PC-3 (cell line): ENCODE results near the gene H6PD. TPM values are rescaled to one million over a fixed set of nuclear protein-coding genes. Genes with fewer than 3 reads are reported as not detected.

Experiments used
- ATAC-seq: fragments of 200-7000 bp; cut with Tn5 transposase; 2 replicates; pipeline ENCODE4 v1.9.1; 2020; ENCODE audit warnings: mild to moderate bottlenecking, moderate library complexity
- BruUV-seq: library from RNA; stranded (reverse); fragments of 400-500 nt; replicated peaks from 2 replicates; lab custom pipeline; 2021; lab: Mats Ljungman, UMichigan
- CTCF ChIA-PET: fragments of 300-600 bp; sonication (Branson Sonifier 250); formaldehyde crosslinking; loops from one replicate; lab custom pipeline; 2022; ENCODE audit warnings: antibody characterized with exemption; lab: Charles Lee
- POLR2A ChIA-PET: fragments of 300-600 bp; sonication (Branson Sonifier 250); formaldehyde crosslinking; loops from one replicate; lab custom pipeline; 2022; ENCODE audit warnings: antibody characterized with exemption; ENCODE audit not compliant: unreplicated experiment; lab: Charles Lee
- DNase-seq: peaks from one replicate; pipeline ENCODE4 v3.0.0-alpha.2; 2015
- H2AFZ ChIP-seq: fragments of 300-600 bp; sonication (generic); 2 replicates; pipeline ENCODE4 v1.6.0; 2016; ENCODE audit warnings: antibody characterized with exemption, low read length
- H3F3A ChIP-seq: fragments of 300-600 bp; sonication (generic); one replicate; pipeline ENCODE4 v1.6.0; 2017; ENCODE audit warnings: antibody characterized with exemption, low read length, control low read depth, mild to moderate bottlenecking; ENCODE audit not compliant: unreplicated experiment
- H3K27ac ChIP-seq: fragments of 300-600 bp; sonication (generic); 2 replicates; pipeline ENCODE4 v1.5.1; 2016; ENCODE audit warnings: mild to moderate bottlenecking, low read length
- H3K27me3 ChIP-seq: fragments of 300-600 bp; sonication (generic); 2 replicates; pipeline ENCODE4 v1.6.1; 2016; ENCODE audit warnings: low read length, mixed read lengths
- H3K36me3 ChIP-seq: fragments of 300-600 bp; sonication (generic); 2 replicates; pipeline ENCODE4 v1.6.1; 2016; ENCODE audit warnings: low read depth, mixed run types, low read length, mixed read lengths
- H3K4me1 ChIP-seq: fragments of 300-600 bp; sonication (generic); 2 replicates; pipeline ENCODE4 v1.5.1; 2016; ENCODE audit warnings: low read length; ENCODE audit not compliant: insufficient read depth
- H3K4me2 ChIP-seq: fragments of 300-600 bp; sonication (generic); 2 replicates; pipeline ENCODE4 v1.6.0; 2016; ENCODE audit warnings: low read length
- H3K4me3 ChIP-seq: fragments of 300-600 bp; sonication (generic); 2 replicates; pipeline ENCODE4 v1.5.1; 2016; ENCODE audit warnings: mild to moderate bottlenecking, low read length, mixed read lengths
- H3K79me2 ChIP-seq: fragments of 300-600 bp; sonication (generic); 2 replicates; pipeline ENCODE4 v1.6.1; 2017; ENCODE audit warnings: low read length, mixed read lengths
- H3K9ac ChIP-seq: fragments of 300-600 bp; sonication (generic); 2 replicates; pipeline ENCODE4 v1.6.0; 2016; ENCODE audit warnings: mild to moderate bottlenecking, low read length
- H3K9me2 ChIP-seq: fragments of 300-600 bp; sonication (generic); replicated peaks from 2 replicates; pipeline ENCODE4 v1.6.1; 2016; ENCODE audit warnings: mixed run types, low read length, mixed read lengths
- H3K9me3 ChIP-seq: fragments of 300-600 bp; sonication (generic); 2 replicates; pipeline ENCODE4 v1.6.1; 2016; ENCODE audit warnings: low read length, mixed read lengths
- H4K20me1 ChIP-seq: fragments of 300-600 bp; sonication (generic); 2 replicates; pipeline ENCODE4 v1.6.1; 2016; ENCODE audit warnings: low read length, mixed read lengths
- EZH2 ChIP-seq: fragments of 300-600 bp; sonication (generic); IDR thresholded peaks from one replicate; pipeline ENCODE4 v1.6.1; 2017; ENCODE audit warnings: antibody characterized with exemption, mild to moderate bottlenecking, low read length; ENCODE audit not compliant: unreplicated experiment
- EZH2phosphoT487 ChIP-seq: fragments of 300-600 bp; sonication (generic); IDR thresholded peaks from 2 replicates; pipeline ENCODE4 v1.6.1; 2018; ENCODE audit warnings: mild to moderate bottlenecking, antibody characterized with exemption, low read length, borderline replicate concordance
- intact Hi-C: fragments of 100-400 bp; cut with micrococcal nuclease; formaldehyde crosslinking; loops from 2 replicates; pipeline ENCODE4 v1.9.0; 2023
- total RNA-seq: library from RNA; depleted of rRNA; stranded (reverse); fragments of >200 nt; gene quantifications from 2 replicates; pipeline ENCODE4 v1.2.3, GENCODE V29; 2014
- TF ChIP-seq, protein P1 (sequence below): fragments of 300-600 bp; sonication (generic); conservative IDR thresholded peaks from 2 replicates; pipeline ENCODE4 v1.5.1; 2017; ENCODE audit warnings: antibody characterized with exemption, low read depth, mild to moderate bottlenecking, low read length

Gene H6PD
- total RNA-seq, 1 experiment from 2014 or later, result 6.8 TPM

DNA sequence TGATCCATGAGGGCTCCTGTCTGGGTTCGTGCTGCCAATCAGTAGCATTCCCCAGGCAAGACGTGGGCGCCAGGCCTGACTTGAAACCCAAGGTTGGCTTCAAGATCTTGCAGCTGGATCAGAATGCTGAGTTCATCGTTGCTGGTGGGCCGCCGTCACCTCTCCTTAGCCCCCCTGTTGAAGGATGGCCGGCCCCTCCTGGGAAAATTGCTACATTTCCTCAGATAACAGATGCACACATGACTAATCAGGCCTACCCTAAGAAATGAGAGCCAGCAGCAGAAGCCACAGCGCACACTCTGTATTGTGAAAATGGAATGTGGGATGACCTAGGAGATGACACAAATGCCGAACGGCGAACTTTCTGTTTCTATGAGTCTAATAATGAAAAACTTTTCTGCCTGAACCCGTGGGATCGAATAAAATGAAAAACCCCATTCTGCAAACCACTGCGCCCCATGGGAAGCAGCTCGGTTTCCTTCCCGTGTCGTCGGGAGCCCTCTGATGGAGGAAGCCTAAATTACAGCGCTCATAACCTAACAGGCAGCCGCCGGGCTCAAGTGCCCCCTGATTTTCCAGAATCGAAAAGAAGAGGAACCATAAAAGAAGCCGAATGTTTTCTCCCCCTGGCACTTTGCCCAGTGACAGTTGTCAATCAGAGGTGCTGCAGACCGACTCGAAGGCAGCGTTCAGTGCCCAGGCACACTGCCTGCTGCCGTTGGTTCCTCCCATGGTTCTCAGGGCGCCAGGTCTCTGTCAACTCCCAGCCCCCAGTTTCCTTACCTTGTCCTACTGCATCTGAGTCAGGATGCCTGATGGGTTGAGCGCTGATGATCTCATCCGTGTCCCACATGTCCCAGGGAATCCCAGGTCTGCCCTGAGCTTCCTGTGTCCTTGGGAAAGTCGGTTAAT is 38.2 kb upstream of the H6PD start:
- H3K27me3 ChIP-seq, result 0 out of 2 replicates have a peak, but pooled peaks cover 5% of the 10 kb centered on the region
- H4K20me1 ChIP-seq, result no peaks in the 10 kb centered on the region
- BruUV-seq, result no TSS peak
- peaks cover 32% of the 10 kb centered on the region for H3K4me1 ChIP-seq
- CTCF ChIA-PET, result interaction anchor here (0.6 to 2.2 kb wide), 6 partner anchors 9 to 192 kb away, joined by 3 to 18 read pairs (median 4); no protein-coding TSS in a partner anchor
- H3K9me3 ChIP-seq, result no peaks in the 10 kb centered on the region
- intact Hi-C loops, result loop anchor here (1.0 kb wide), 2 partner anchors 54 to 85 kb away; no protein-coding TSS in a partner anchor
- POLR2A ChIA-PET, result no interaction called here
- peak overlapping the region; percentile 44; the same call in 1 of the 2 replicates for H3K4me3 ChIP-seq
- H3K4me2 ChIP-seq, result peak overlapping the region; percentile 78
- H3K9ac ChIP-seq, result no peak overlapping the region
- H3K36me3 ChIP-seq, result no peaks in the 10 kb centered on the region
- ATAC-seq (peak; percentile 52), DNase-seq (peak; percentile 75)
- peak overlapping the region; percentile 78 for H2AFZ ChIP-seq
- no peaks in the 10 kb centered on the region for H3F3A ChIP-seq
- H3K79me2 ChIP-seq, result no peaks in the 10 kb centered on the region
- H3K27ac ChIP-seq, result no peak overlapping the region
- no peaks in the 10 kb centered on the region for H3K9me2 ChIP-seq
- TF ChIP-seq EZH2phosphoT487 (no peak), EZH2 (no peak)
- TF ChIP-seq, protein P1, sequence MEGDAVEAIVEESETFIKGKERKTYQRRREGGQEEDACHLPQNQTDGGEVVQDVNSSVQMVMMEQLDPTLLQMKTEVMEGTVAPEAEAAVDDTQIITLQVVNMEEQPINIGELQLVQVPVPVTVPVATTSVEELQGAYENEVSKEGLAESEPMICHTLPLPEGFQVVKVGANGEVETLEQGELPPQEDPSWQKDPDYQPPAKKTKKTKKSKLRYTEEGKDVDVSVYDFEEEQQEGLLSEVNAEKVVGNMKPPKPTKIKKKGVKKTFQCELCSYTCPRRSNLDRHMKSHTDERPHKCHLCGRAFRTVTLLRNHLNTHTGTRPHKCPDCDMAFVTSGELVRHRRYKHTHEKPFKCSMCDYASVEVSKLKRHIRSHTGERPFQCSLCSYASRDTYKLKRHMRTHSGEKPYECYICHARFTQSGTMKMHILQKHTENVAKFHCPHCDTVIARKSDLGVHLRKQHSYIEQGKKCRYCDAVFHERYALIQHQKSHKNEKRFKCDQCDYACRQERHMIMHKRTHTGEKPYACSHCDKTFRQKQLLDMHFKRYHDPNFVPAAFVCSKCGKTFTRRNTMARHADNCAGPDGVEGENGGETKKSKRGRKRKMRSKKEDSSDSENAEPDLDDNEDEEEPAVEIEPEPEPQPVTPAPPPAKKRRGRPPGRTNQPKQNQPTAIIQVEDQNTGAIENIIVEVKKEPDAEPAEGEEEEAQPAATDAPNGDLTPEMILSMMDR, result peak; percentile 90

DNA sequence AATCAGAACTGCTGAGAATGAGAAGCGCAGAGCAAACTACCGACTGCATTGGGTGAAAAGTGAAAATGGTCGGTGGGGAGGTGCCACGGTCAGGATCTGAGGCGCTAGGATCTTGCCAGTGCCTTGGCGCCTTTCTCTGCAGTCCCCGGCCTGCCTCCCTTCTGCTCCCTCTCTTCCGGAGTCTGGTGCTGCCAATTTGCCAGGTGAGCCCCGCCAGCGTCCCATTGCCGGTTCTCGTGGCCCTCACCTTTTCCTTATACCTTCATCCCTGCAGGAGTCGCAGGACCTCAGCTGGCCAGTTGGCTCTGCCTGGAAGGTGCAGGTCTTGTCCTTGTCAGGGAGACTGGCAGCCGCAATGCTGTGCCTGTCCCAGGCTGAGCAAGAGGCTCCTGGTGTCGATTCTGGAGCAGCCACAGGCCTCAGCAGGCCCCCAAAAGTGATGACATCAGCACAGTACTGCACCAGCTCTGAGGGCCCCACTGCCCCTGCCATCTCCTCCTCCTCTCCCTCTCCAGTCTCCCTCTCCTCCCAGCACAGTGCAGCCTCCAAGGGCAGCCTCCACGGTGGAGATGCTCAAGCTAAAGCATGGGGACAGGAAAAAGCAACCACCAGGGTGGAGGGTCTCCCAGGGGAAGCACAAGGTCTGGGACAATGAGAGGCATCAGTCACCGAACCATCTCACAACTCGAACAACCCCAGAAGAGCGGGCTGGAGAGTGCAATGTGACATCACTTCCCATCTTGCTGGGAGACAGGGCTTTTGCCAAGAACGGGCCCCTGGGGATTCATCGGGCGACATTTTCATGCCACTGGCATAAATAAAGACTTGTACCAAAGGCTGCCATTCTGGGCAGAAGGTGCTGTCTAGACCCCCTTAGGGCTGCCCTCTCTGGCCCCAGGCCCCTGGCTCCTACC is 37.1 kb upstream of the H6PD start:
- DNase-seq (no peak), ATAC-seq (no peak)
- H3K27me3 ChIP-seq, result peaks cover 7% of the 10 kb centered on the region
- H3F3A ChIP-seq, result no peaks in the 10 kb centered on the region
- no peak overlapping the region for H3K9ac ChIP-seq
- H3K4me1 ChIP-seq, result peaks cover 37% of the 10 kb centered on the region
- ChIA-PET CTCF (interaction anchor here (1.5 to 2.2 kb wide), 2 partner anchors 55 to 87 kb away, joined by 9 to 18 read pairs; no protein-coding TSS in a partner anchor), POLR2A (no interaction called here)
- no peak overlapping the region for H3K4me3 ChIP-seq
- no peak for TF ChIP-seq EZH2phosphoT487
- no peak for TF ChIP-seq EZH2
- TF ChIP-seq, protein P1, result no peak
- intact Hi-C loops, result no loop called here
- H3K9me3 ChIP-seq, result no peaks in the 10 kb centered on the region
- H3K36me3 ChIP-seq, result no peaks in the 10 kb centered on the region
- H3K27ac ChIP-seq, result no peak overlapping the region
- no peaks in the 10 kb centered on the region for H3K79me2 ChIP-seq
- no peaks in the 10 kb centered on the region for H4K20me1 ChIP-seq
- peak overlapping the region; percentile 78; the same call in 1 of the 2 replicates for H2AFZ ChIP-seq
- BruUV-seq, result no TSS peak
- peak overlapping the region; percentile 78; the same call in 1 of the 2 replicates for H3K4me2 ChIP-seq
- no peaks in the 10 kb centered on the region for H3K9me2 ChIP-seq
